Mesenchymal stem cell (in vitro differentiated cells and primary cell): ENCODE results near the gene EIF3I. TPM values are rescaled to one million over a fixed set of nuclear protein-coding genes. Genes with fewer than 3 reads are reported as not detected.

ENCODE experiments used
- DNase-seq: peaks from one replicate; pipeline ENCODE4 v3.0.0-alpha.2; 2013
- H2AFZ ChIP-seq: one replicate; pipeline ENCODE4 v1.6.1; 2013; ENCODE audit warnings: low read depth, mild to moderate bottlenecking, control low read depth, inconsistent platforms, low read length, moderate library complexity
- H2AK5ac ChIP-seq: 2 replicates; pipeline ENCODE4 v1.6.1; 2013; ENCODE audit warnings: low read length, moderate library complexity, mild to moderate bottlenecking, inconsistent platforms; ENCODE audit not compliant: severe bottlenecking
- H2BK120ac ChIP-seq: one replicate; pipeline ENCODE4 v1.6.1; 2013; ENCODE audit warnings: low read depth, mild to moderate bottlenecking, inconsistent platforms, low read length, moderate library complexity
- H2BK12ac ChIP-seq, 2 experiments: one replicate each; pipeline ENCODE4 v1.6.1; 2013; ENCODE audit warnings: inconsistent platforms in 2 of 2, low read length in 2 of 2, mild to moderate bottlenecking in 2 of 2, moderate library complexity in 2 of 2, control low read depth in 1 of 2
- H2BK15ac ChIP-seq: one replicate; pipeline ENCODE4 v1.6.1; 2013; ENCODE audit warnings: mild to moderate bottlenecking, low read depth, inconsistent platforms; ENCODE audit not compliant: poor library complexity, severe bottlenecking
- H2BK5ac ChIP-seq: 2 replicates; pipeline ENCODE4 v1.6.1; 2013; ENCODE audit warnings: low read depth, mild to moderate bottlenecking, low read length, control low read depth, inconsistent platforms; ENCODE audit not compliant: poor library complexity, severe bottlenecking
- H3K14ac ChIP-seq, 2 experiments: one replicate each; pipeline ENCODE4 v1.6.1; 2013; ENCODE audit warnings: inconsistent platforms in 2 of 2, low read length in 2 of 2, control low read depth in 1 of 2, mild to moderate bottlenecking in 1 of 2, moderate library complexity in 1 of 2
- H3K18ac ChIP-seq, 2 experiments: one replicate each; pipeline ENCODE4 v1.6.1; 2013; ENCODE audit warnings: inconsistent platforms in 2 of 2, low read length in 2 of 2, control low read depth in 1 of 2, low read depth in 1 of 2, mild to moderate bottlenecking in 1 of 2
- H3K23ac ChIP-seq, 2 experiments: one replicate each; pipeline ENCODE4 v1.6.1; 2013; ENCODE audit warnings: inconsistent platforms in 2 of 2, low read length in 2 of 2, mild to moderate bottlenecking in 2 of 2, moderate library complexity in 2 of 2, control low read depth in 1 of 2
- H3K27ac ChIP-seq: 2 replicates; pipeline ENCODE4 v1.5.1; 2013; ENCODE audit warnings: mild to moderate bottlenecking, moderate library complexity, low read length, control low read depth, inconsistent platforms; ENCODE audit not compliant: poor library complexity, severe bottlenecking
- H3K27me3 ChIP-seq, 2 experiments: 2 replicates each; pipeline versions ENCODE4 v1.6.1 to v1.7.0; 2013; ENCODE audit warnings: low read length in 2 of 2, mild to moderate bottlenecking in 2 of 2, moderate library complexity in 2 of 2, control low read depth in 1 of 2, inconsistent platforms in 1 of 2; ENCODE audit not compliant: control insufficient read depth in 1 of 2, insufficient read depth in 1 of 2
- H3K36me3 ChIP-seq, 2 experiments: 2 replicates each; pipeline versions ENCODE4 v1.6.1 to v1.7.0; 2013; ENCODE audit warnings: low read length in 2 of 2, control low read depth in 1 of 2, inconsistent platforms in 1 of 2, low read depth in 1 of 2, mild to moderate bottlenecking in 1 of 2; ENCODE audit not compliant: insufficient read depth in 2 of 2, control insufficient read depth in 1 of 2
- H3K4ac ChIP-seq, 2 experiments: one replicate each; pipeline ENCODE4 v1.6.1; 2013; ENCODE audit warnings: inconsistent platforms in 2 of 2, low read length in 2 of 2, mild to moderate bottlenecking in 2 of 2, moderate library complexity in 2 of 2, control low read depth in 1 of 2, low read depth in 1 of 2
- H3K4me1 ChIP-seq: 2 replicates; pipeline ENCODE4 v1.6.1; 2013; ENCODE audit warnings: low read depth, low read length, control low read depth; ENCODE audit not compliant: control insufficient read depth, insufficient read depth
- H3K4me2 ChIP-seq: 2 replicates; pipeline ENCODE4 v1.6.1; 2013; ENCODE audit warnings: low read length, mild to moderate bottlenecking, inconsistent platforms; ENCODE audit not compliant: poor library complexity, severe bottlenecking
- H3K4me3 ChIP-seq, 2 experiments: 2 replicates each; pipeline versions ENCODE4 v1.5.1 to v1.7.0; 2013; ENCODE audit warnings: low read length in 2 of 2, mild to moderate bottlenecking in 2 of 2, control low read depth in 1 of 2, low read depth in 1 of 2; ENCODE audit not compliant: insufficient read depth in 1 of 2
- H3K79me1 ChIP-seq: replicated peaks from 2 replicates; pipeline ENCODE4 v1.6.1; 2013; ENCODE audit warnings: mild to moderate bottlenecking, control low read depth, low read length, inconsistent platforms; ENCODE audit not compliant: poor library complexity, severe bottlenecking
- H3K9ac ChIP-seq: 2 replicates; pipeline ENCODE4 v1.7.0; 2013; ENCODE audit warnings: mild to moderate bottlenecking, low read length, moderate library complexity
- H3K9me3 ChIP-seq: 2 replicates; pipeline ENCODE4 v1.7.0; 2013; ENCODE audit warnings: mild to moderate bottlenecking, low read length; ENCODE audit not compliant: control insufficient read depth
- H4K8ac ChIP-seq: one replicate; pipeline ENCODE4 v1.6.1; 2013; ENCODE audit warnings: inconsistent platforms, mild to moderate bottlenecking, low read length, moderate library complexity
- H4K91ac ChIP-seq: one replicate; pipeline ENCODE4 v1.6.1; 2013; ENCODE audit warnings: mild to moderate bottlenecking, low read length, inconsistent platforms
- WGBS: methylation state at CpG from one replicate; pipeline ENCODE4 v1.1.7; 2013; ENCODE audit warnings: mixed read lengths; 5-methylcytosine and 5-hydroxymethylcytosine counted together
- polyA plus RNA-seq, 2 experiments: library from polyadenylated mRNA; stranded (reverse); fragments of 200-250 nt; gene quantifications; one replicate each; pipeline ENCODE4 v1.2.3, GENCODE V29; 2013

Gene EIF3I
- polyA plus RNA-seq (2013, experiment 1 of 2), result 162 TPM
- 160 TPM for polyA plus RNA-seq (2013, experiment 2 of 2)

- H3K4ac ChIP-seq, result peak within 1 kb of the TSS; percentile 19 to 74
- peak within 1 kb of the TSS; percentile 19 for H2BK5ac ChIP-seq
- peak within 1 kb of the TSS in 1 of 2 experiments; percentile 19 for H3K23ac ChIP-seq
- no peaks in the 10 kb centered on the region for H3K9me3 ChIP-seq
- H3K4me3 ChIP-seq, result peak within 1 kb of the TSS; percentile 78 to 92
- no peak within 1 kb of the TSS for H2BK15ac ChIP-seq
- H3K27me3 ChIP-seq, result no peaks in the 10 kb centered on the region
- peak within 1 kb of the TSS; percentile 79 for H4K8ac ChIP-seq
- H3K9ac ChIP-seq, result peak within 1 kb of the TSS; percentile 100
- H3K27ac ChIP-seq, result peak within 1 kb of the TSS; percentile 43
- peak within 1 kb of the TSS; percentile 57 for H3K4me2 ChIP-seq
- under 1% methylated on average over 41 of the region's 46 CpGs for WGBS
- H2AFZ ChIP-seq, result peak within 1 kb of the TSS; percentile 90
- H4K91ac ChIP-seq, result peak within 1 kb of the TSS; percentile 36
- peaks cover 19% of the 10 kb centered on the region for H3K4me1 ChIP-seq
- peak within 1 kb of the TSS in 1 of 2 experiments; percentile 80 for H3K14ac ChIP-seq
- peak within 1 kb of the TSS; percentile 29 for H2BK120ac ChIP-seq
- no peak within 1 kb of the TSS for H2BK12ac ChIP-seq
- H3K79me1 ChIP-seq, result peaks cover 30% of the 10 kb centered on the region
- peak within 1 kb of the TSS; percentile 29 for H2AK5ac ChIP-seq
- peak within 1 kb of the TSS; percentile 23 to 91 for H3K18ac ChIP-seq
- peaks cover 36 to 52% of the 10 kb centered on the region in 2 experiments for H3K36me3 ChIP-seq
- DNase-seq, result peak; percentile 96
Observed at GRCh38 chr1:32221980-32222755, at the start of gene EIF3I, which contains the start of gene TMEM234. EIF3I (plus strand) TSS chr1:32222407; CDS start chr1:32222442, 35 bp downstream. TMEM234 (minus strand) TSS chr1:32222353; CDS start chr1:32222322, 31 bp downstream.

DNA sequence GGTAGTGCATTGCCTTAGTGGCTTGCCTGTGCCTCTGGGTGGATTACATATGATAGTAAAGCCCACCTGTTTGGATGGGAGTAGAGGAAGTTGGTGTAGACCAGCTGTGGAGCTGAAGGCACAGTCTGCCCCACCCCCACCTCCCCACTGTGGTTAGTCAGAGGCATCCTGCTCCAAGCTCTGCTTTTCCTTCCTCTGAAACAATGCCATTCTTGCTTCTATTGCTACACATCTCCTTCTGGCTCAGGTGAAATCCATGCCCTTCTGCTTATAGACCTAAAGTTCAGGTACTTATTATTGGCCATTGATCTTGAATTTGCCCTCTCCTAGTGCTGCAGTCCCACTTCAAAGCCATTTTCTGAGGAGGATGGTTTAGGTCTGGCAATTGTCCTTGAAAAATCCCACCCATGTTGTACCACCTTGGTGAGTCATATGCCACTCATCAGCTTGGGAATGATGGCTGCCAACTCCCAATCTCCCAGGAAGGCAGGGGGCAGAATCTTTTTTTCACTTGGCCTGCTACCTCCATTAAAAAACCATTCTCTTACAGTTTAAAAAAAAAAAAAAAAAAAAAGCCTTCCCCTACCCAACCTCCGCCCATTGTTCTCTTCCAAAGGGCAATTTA lies 49.5 kb upstream of the EIF3I start:
- H3K4me1 ChIP-seq, result peaks cover 5% of the 10 kb centered on the region
- H2BK12ac ChIP-seq, result peak overlapping the region in 1 of 2 experiments; percentile 3
- 100% methylated on average over 1 of the region's 1 CpG for WGBS
- H3K18ac ChIP-seq, result no peak overlapping the region
- peak overlapping the region; percentile 61 for H2AK5ac ChIP-seq
- H3K4ac ChIP-seq, result no peak overlapping the region
- no peaks in the 10 kb centered on the region for H3K27me3 ChIP-seq
- no peak overlapping the region for H4K91ac ChIP-seq
- no peak overlapping the region for H3K14ac ChIP-seq
- H2BK5ac ChIP-seq, result no peak overlapping the region
- no peak overlapping the region for H2BK120ac ChIP-seq
- H4K8ac ChIP-seq, result peak overlapping the region; percentile 60
- no peak overlapping the region for H3K9ac ChIP-seq
- no peak overlapping the region for H2AFZ ChIP-seq
- H3K4me3 ChIP-seq, result no peak overlapping the region
- no peak overlapping the region for H3K4me2 ChIP-seq
- no peak for DNase-seq
- no peaks in the 10 kb centered on the region for H3K9me3 ChIP-seq
- no peak overlapping the region for H3K27ac ChIP-seq
- H2BK15ac ChIP-seq, result no peak overlapping the region
- peaks cover 27% of the 10 kb centered on the region for H3K79me1 ChIP-seq
- no peak overlapping the region for H3K23ac ChIP-seq
- peaks cover 52 to 81% of the 10 kb centered on the region in 2 experiments for H3K36me3 ChIP-seq

GRCh38 chr1:32178380-32179192 lies 43.6 kb upstream of the EIF3I start:
- Histone ChIP-seq H2BK15ac (no peak overlapping the region), H2AFZ (no peak overlapping the region), H3K36me3 (peaks cover 33 to 49% of the 10 kb centered on the region in 2 experiments), H3K4me2 (no peak overlapping the region), H3K9me3 (no peaks in the 10 kb centered on the region), H3K79me1 (peaks cover 13% of the 10 kb centered on the region), H3K23ac (no peak overlapping the region), H3K27ac (no peak overlapping the region), H2BK5ac (no peak overlapping the region), H3K18ac (no peak overlapping the region), H3K4me3 (peak overlapping the region in 1 of 2 experiments; percentile 96), H2BK12ac (no peak overlapping the region), H4K91ac (no peak overlapping the region), H3K4me1 (peaks cover 13% of the 10 kb centered on the region), H2BK120ac (no peak overlapping the region), H4K8ac (no peak overlapping the region), H3K14ac (no peak overlapping the region), H2AK5ac (peak overlapping the region; percentile 67), H3K9ac (peak overlapping the region; percentile 100), H3K4ac (peak overlapping the region in 1 of 2 experiments; percentile 49), H3K27me3 (no peaks in the 10 kb centered on the region)
- DNase-seq, result peak; percentile 36
- 92% methylated on average over 6 of the region's 7 CpGs for WGBS
